Measurements from ENCODE around the gene CWC27. TPM values are rescaled to one million over a fixed set of nuclear protein-coding genes. Genes with fewer than 3 reads are reported as not detected.

Gene CWC27
- total RNA-seq, 4 donors from 2014 or later: 12.3 to 21.2 (median 13.4) TPM

GRCh38 chr5:64744914-64745313 is 23.8 kb upstream of the CWC27 start:
- TF ChIP-seq POLR2A (IDR thresholded peaks at IDR 0.05; ENCODE audit: low read depth) (no peak), CTCF (IDR thresholded peaks at IDR 0.05) (no peak), EP300 (IDR thresholded peaks at IDR 0.05) (no peak), POLR2AphosphoS5 (IDR thresholded peaks at IDR 0.05) (no peak)
- H3K36me3 ChIP-seq: peaks cover 5 to 18% (median 13%) of the 10 kb centered on the region in 4 donors
- intact Hi-C loops (cut with DNase I): no loop called here
- peaks cover 0 to 5% (median 0%) of the 10 kb centered on the region in 4 donors for H3K4me1 ChIP-seq
- no peaks in the 10 kb centered on the region for H3K27me3 ChIP-seq
- no peak for DNase-seq (ENCODE audit: extremely low spot score)
- no peak overlapping the region for H3K4me3 ChIP-seq
- H3K9me3 ChIP-seq: no peaks in the 10 kb centered on the region
- 100% methylated on average over 1 of the region's 1 CpG for WGBS
- no peak overlapping the region for H3K27ac ChIP-seq (replicated peaks in 1 of 4)

GRCh38 chr5:64746446-64746845 is 22.3 kb upstream of the CWC27 start:
- Histone ChIP-seq H3K9me3 (no peaks in the 10 kb centered on the region), H3K4me3 (no peak overlapping the region), H3K4me1 (peaks cover 0 to 5% (median 0%) of the 10 kb centered on the region in 4 donors), H3K36me3 (peaks cover 0 to 7% (median 5%) of the 10 kb centered on the region in 4 donors), H3K27ac (replicated peaks in 1 of 4) (no peak overlapping the region), H3K27me3 (no peaks in the 10 kb centered on the region)
- TF ChIP-seq EP300 (IDR thresholded peaks at IDR 0.05): no peak
- TF ChIP-seq CTCF (IDR thresholded peaks at IDR 0.05): no peak
- no peak for TF ChIP-seq POLR2AphosphoS5 (IDR thresholded peaks at IDR 0.05)
- TF ChIP-seq POLR2A (IDR thresholded peaks at IDR 0.05; ENCODE audit: low read depth): no peak
- no peak for DNase-seq (ENCODE audit: extremely low spot score)
- WGBS: 100% methylated on average over 1 of the region's 1 CpG
- intact Hi-C loops (cut with DNase I): no loop called here

GRCh38 chr5:64749385-64749784 is 19.3 kb upstream of the CWC27 start:
- no peak overlapping the region for H3K27ac ChIP-seq (replicated peaks in 1 of 4)
- no peak for DNase-seq (ENCODE audit: extremely low spot score)
- peaks cover 0 to 19% (median 13%) of the 10 kb centered on the region in 4 donors for H3K36me3 ChIP-seq
- H3K9me3 ChIP-seq: no peaks in the 10 kb centered on the region
- H3K4me1 ChIP-seq: no peaks in the 10 kb centered on the region
- 84% methylated on average over 4 of the region's 4 CpGs for WGBS
- intact Hi-C loops (cut with DNase I): no loop called here
- H3K27me3 ChIP-seq: no peaks in the 10 kb centered on the region
- TF ChIP-seq POLR2AphosphoS5 (IDR thresholded peaks at IDR 0.05): no peak
- no peak for TF ChIP-seq EP300 (IDR thresholded peaks at IDR 0.05)
- TF ChIP-seq CTCF (IDR thresholded peaks at IDR 0.05): no peak
- no peak for TF ChIP-seq POLR2A (IDR thresholded peaks at IDR 0.05; ENCODE audit: low read depth)
- H3K4me3 ChIP-seq: no peak overlapping the region

GRCh38 chr5:64754066-64754465 is 14.7 kb upstream of the CWC27 start:
- 94% methylated on average over 2 of the region's 2 CpGs for WGBS
- no peaks in the 10 kb centered on the region for H3K27me3 ChIP-seq
- TF ChIP-seq POLR2AphosphoS5 (IDR thresholded peaks at IDR 0.05) (no peak), EP300 (IDR thresholded peaks at IDR 0.05) (no peak), POLR2A (IDR thresholded peaks at IDR 0.05; ENCODE audit: low read depth) (no peak)
- peaks cover 0 to 6% (median 3%) of the 10 kb centered on the region in 4 donors for H3K4me1 ChIP-seq
- H3K27ac ChIP-seq (replicated peaks in 1 of 4): no peak overlapping the region
- peaks cover 0 to 13% (median 8%) of the 10 kb centered on the region in 4 donors for H3K36me3 ChIP-seq
- H3K9me3 ChIP-seq: no peaks in the 10 kb centered on the region
- intact Hi-C loops (cut with DNase I): no loop called here
- no peak overlapping the region for H3K4me3 ChIP-seq
- no peak for DNase-seq (ENCODE audit: extremely low spot score)

GRCh38 chr5:64758901-64759300 is 9.8 kb upstream of the CWC27 start:
- DNase-seq (ENCODE audit: extremely low spot score): no peak
- Histone ChIP-seq H3K4me1 (peaks cover 0 to 19% (median 13%) of the 10 kb centered on the region in 4 donors), H3K27me3 (no peaks in the 10 kb centered on the region), H3K4me3 (no peak overlapping the region), H3K27ac (replicated peaks in 1 of 4) (no peak overlapping the region), H3K36me3 (peaks cover 0 to 27% (median 4%) of the 10 kb centered on the region in 4 donors), H3K9me3 (no peaks in the 10 kb centered on the region)
- intact Hi-C loops (cut with DNase I): no loop called here
- no peak for TF ChIP-seq CTCF (IDR thresholded peaks at IDR 0.05)
- no peak for TF ChIP-seq POLR2A (IDR thresholded peaks at IDR 0.05; ENCODE audit: low read depth)
- no peak for TF ChIP-seq EP300 (IDR thresholded peaks at IDR 0.05)
- no peak for TF ChIP-seq POLR2AphosphoS5 (IDR thresholded peaks at IDR 0.05)
- WGBS: 82% methylated on average over 3 of the region's 3 CpGs

Measured in esophagus muscularis mucosa (tissue), 4 donors.